Activated CD4-positive, alpha-beta T cell treated with anti-CD3 and anti-CD28 coated beads, Interleukin-2, Interleukin-6, amounts not matched to agents 100 ng/mL and 50 ng/mL, durations not matched to agents 16 hours and 8 hours (primary cell): ENCODE measurements around the gene FAM200A.

Experiments used
- DNase-seq: peaks from one replicate; pipeline ENCODE4 v3.0.0-alpha.2; 2020

FAM200A gene

DNA sequence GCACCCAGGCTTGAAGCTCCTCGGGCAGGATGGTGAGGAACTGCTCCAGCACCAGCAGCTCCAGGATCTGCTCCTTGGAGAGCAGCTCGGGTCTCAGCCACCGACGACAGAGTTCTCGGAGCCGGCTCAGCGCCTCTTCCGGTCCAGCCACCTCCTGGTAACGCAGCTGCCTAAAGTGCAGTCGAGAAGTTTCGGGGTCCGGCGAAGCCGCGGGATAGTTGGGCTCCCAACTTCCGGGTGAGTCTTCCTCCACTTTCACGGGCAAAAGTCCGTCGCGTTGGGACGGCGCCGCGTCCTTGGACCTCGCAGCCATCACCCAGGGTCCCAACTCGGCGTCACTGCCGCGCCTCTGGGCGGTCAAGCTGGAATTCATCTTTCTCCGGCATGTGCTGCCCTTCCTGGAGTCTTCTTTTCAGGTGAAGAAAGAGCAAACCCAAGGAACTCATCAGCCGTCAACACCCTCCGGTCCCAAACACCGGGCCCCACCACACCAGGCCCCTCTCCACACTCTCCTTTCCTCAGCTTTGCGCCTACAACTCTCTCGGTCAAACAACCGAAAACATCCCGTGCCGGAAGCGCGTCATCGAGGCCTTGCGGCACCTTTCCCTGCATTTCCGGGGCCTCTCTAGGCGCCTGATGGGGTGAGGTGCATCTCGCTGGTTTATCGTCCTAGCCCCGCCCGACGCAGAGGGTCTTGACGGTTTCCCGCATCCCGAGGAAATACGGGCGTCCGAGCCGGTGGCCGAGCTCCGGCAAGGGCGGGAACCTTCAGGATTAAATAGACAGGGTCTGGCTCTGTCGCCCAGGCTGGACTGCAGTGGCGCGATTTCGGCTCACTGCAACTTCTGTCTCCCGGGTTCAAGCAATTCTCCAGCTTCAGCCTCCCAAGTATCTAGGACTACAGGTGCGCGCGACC lies 51.9 kb downstream of the FAM200A start, which contains the start of gene ZNF394:
ZNF394 (minus strand) TSS at position 561 of the 916 bp plus-strand sequence; CDS start at position 373, 188 bp downstream.
- peak; percentile 94 for DNase-seq

DNA sequence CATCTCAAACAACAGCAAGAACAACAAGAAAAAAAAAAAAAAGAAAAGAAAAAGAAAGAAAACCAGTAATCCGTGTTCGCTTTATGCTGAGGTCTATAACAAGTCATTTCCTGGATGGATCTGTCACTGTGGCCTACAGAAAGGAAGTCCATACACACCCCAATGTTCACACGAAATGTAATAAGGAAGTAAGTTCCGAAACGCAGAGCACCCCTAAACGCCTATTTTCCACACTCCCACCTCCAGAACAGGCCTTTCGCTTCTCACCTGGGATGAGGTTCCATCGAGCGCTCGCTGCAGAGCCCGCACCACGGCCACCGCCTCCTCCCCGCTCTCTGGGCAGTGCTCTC lies 52.6 kb downstream of the FAM200A start:
- DNase-seq = peak; percentile 36

DNA sequence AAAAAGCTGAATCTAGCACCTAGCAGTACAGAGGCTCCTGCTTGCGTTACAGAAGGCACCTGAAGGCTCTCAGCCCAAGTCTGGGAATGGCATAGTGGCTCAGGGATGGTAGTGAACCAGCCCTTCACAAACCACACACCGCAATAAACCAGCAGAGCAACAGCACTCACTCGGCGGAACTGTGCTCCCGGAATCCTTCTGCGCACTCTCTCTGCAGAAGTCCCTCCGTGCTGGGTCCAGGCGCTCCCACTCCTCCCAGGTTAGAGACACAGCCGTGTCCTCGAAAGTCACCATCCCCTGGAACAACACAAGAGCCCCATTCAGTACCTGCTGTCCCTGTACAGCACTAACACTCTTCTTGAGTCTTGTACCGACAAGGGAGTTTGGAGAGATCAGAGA lies 53.4 kb downstream of the FAM200A start:
- DNase-seq = no peak

DNA sequence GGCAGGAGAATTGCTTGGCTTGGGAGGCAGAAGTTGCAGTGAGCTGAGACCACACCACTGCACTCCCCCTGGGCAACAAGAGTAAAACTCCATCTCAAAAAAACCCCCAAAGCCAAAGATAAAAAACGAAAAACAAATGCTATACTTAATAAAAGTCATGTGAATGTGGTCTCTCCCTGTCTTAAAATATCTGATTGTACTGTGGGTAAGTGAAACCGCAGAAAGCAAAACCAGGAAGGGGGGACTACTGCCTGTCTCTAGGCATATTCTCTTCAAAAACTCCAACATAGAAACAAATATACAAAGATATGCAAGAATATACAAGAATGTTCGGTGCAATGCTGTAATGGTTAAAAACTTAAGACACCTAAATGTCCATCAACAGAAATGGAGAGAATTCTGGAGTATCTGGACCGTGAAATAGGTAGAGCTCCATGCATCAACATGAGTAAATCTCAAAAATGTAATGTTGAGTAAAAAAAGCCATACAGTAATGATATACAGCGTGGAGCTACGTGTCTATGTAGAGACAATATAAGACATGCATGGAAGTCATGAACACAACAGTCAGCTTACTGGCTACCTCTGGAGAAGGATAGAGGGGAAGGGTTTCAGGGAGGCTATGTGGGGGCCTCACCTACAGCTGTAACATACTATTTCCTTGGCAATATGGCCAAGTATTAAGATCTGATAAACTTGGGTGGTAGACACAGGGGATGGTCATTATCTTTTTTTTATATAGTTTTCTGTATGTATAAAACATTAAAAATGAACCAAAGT lies 54.0 kb downstream of the FAM200A start:
- DNase-seq = no peak
